HG02610 (cell line): ENCODE results near the gene A3GALT2.

Experiments
- ATAC-seq: cut with Tn5 transposase; IDR thresholded peaks from one replicate; pipeline ENCODE4 v1.9.1; 2021; ENCODE audit warnings: mild to moderate bottlenecking, moderate library complexity; ENCODE audit not compliant: unreplicated experiment

A3GALT2 gene

DNA sequence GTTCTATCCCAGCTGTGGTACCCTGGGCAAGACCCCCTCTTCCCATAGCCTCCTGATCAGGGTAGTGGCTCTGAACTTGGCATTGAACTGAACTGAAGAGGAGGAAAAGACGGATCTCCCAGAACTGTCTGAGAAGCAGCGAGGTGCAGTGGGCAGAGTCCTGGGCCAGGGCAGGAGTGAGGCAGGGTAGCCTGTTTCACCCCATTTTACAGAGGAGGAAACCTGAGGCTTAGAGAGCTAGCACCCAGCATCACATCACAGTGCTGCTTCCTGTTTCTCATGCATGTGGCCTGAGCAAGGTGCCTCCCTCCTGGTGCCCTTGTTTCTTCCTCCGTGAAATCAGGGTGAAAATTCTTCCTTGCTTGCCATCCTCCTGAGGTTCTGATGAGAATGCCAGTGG lies 47.5 kb downstream of the A3GALT2 start:
- no peak for ATAC-seq

GRCh38 chr1:33272930-33273329 lies 48.0 kb downstream of the A3GALT2 start:
- no peak for ATAC-seq

DNA sequence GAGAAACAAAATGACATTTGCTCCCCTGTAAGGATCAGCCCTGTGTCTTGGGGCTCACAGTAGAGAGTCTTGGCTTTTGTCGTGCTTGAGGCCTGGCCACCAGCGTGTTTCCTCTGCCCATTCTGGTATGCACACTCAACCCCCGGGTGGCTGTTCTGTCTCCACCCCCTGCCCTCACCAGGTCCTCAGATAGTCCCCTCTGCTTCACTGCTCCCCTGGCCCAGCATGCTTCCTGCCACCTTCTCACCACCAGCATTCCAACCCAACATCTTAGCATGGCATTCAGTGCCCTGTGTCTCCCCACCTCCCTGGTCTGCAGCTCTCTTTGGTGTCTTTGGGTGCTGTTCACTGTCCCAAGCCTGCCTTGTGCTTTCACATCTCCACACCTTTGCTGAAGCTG lies 48.4 kb downstream of the A3GALT2 start:
- no peak for ATAC-seq

GRCh38 chr1:33271666-33272505 lies 49.0 kb downstream of the A3GALT2 start:
- no peak for ATAC-seq

DNA sequence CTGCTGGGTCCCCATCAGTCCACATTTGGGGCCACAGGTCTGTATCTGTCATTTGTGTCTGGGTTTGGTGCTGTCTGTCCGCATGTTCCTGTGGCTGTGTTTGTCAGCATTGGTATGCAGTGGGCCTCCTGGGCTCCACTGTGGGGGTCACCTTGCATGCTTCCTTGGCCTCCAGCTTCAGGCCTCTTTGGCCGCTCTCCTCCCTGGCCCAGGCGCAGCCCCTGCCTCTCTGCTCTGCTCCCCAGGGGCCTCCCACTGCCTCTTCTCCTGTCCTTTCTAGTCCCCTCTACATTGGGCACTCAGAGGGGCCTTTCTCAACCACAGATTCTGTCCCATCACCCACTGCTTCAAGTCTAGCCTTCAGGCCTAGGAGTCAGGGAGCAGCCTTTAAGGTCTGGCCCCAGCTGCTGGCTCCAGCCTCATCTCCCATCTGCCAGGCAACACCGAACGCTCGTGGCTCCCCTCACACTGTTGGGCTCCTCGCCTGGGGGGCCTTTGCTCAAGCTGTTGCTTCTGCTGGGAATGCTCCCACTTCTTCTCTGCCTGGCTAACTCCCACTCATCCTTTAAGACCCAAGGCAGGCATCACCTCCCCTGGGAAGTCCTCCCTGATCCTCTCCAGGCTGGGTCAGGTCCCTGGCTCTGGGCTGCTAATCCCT lies 50.0 kb downstream of the A3GALT2 start:
- no peak for ATAC-seq

- ATAC-seq: no peak
Measured at GRCh38 chr1:33270379-33270778, 50.5 kb downstream of the A3GALT2 start.

- ATAC-seq: no peak
Measured at GRCh38 chr1:33269621-33270020, 51.3 kb downstream of the A3GALT2 start.

- ATAC-seq: no peak
Measured at GRCh38 chr1:33268927-33269610, 51.8 kb downstream of the A3GALT2 start.

- no peak for ATAC-seq
Measured at GRCh38 chr1:33268457-33268856, 52.4 kb downstream of the A3GALT2 start.

- ATAC-seq: no peak
Measured at GRCh38 chr1:33267468-33268205, 53.3 kb downstream of the A3GALT2 start.

DNA sequence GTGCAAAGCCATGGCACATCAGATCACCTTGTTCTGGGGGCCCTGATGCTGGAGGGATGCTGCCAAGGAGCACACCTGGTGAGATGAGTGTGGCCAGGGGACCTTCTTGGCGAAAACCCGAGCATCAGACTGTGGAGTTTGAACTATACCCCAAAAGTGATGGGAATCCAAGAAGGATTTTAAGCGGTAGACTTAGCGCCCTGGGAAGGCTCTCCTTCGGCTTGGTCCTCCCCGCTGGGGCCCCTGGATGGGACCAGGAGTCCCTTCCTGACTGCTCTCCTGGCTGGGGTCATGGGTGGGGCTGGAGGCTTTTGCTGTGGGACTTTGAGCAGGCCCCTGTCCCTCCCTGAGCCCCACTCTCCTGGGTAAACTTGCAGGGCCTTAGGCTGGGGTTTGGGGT lies 54.1 kb downstream of the A3GALT2 start:
- no peak for ATAC-seq

DNA sequence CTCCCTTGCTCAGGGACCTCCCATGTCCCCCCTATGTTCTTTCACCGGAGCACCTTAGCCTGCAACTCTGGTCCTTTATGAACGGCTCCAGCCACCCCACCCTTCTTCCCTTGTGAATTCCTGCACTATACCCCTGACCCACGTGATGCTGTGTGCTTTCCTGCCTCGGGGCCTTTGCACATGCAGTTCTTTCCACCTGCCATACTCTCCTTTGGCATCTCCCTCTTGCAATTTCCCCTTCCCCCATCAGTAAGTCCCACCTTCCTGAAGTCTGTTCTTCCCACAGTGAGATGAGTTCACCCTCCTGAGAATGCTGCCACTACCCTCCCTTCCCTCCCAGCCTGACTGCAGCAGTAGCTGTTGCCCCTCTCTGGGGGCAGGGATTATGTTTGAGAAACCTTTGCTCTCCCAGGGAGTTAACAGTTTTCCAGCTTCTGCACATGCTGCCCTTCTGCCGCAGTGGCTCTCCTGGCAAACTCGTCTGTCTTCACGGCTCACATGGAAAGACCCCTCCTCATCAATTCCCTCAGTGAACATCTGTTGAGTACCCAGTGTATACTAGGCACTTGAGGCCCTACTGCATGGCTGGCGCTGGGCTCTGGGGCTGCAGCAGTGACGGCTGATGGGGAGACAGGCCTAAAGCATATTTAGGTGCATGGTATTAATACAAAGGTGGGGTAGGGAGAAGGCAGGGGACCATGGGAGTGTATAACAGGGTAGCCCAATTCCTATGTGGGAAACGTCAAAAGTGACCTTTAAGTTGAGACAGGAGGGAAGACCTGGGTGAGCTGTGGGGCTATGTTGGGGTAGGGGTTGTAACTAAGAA lies 54.9 kb downstream of the A3GALT2 start:
- ATAC-seq: no peak

GRCh38 chr1:33263890-33264504 lies 56.9 kb downstream of the A3GALT2 start:
- no peak for ATAC-seq

GRCh38 chr1:33261344-33261743 lies 59.6 kb downstream of the A3GALT2 start:
- no peak for ATAC-seq

- ATAC-seq: no peak
Measured at GRCh38 chr1:33260439-33260838, 60.5 kb downstream of the A3GALT2 start.

DNA sequence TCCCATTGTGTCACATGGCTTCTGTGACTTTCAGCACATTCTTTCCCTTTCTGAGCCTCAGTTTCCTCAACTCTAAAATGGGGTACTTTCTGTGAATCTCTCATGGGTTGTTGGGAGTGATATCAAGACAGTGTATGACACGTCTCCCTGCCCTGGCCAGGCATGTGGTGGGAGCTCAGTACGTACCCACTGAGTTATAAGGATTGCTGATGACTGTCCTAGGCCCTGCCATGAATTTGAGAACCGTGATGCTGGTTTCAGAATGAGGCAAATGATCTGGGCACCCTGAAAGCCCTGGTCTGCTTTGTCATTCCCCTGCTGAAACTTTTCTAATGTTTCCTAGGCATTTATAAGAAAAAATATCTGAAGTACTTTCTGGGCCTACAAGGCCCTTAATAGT lies 61.0 kb downstream of the A3GALT2 start:
- ATAC-seq: no peak

- ATAC-seq: no peak
Measured at GRCh38 chr1:33258788-33259274, 62.1 kb downstream of the A3GALT2 start.

DNA sequence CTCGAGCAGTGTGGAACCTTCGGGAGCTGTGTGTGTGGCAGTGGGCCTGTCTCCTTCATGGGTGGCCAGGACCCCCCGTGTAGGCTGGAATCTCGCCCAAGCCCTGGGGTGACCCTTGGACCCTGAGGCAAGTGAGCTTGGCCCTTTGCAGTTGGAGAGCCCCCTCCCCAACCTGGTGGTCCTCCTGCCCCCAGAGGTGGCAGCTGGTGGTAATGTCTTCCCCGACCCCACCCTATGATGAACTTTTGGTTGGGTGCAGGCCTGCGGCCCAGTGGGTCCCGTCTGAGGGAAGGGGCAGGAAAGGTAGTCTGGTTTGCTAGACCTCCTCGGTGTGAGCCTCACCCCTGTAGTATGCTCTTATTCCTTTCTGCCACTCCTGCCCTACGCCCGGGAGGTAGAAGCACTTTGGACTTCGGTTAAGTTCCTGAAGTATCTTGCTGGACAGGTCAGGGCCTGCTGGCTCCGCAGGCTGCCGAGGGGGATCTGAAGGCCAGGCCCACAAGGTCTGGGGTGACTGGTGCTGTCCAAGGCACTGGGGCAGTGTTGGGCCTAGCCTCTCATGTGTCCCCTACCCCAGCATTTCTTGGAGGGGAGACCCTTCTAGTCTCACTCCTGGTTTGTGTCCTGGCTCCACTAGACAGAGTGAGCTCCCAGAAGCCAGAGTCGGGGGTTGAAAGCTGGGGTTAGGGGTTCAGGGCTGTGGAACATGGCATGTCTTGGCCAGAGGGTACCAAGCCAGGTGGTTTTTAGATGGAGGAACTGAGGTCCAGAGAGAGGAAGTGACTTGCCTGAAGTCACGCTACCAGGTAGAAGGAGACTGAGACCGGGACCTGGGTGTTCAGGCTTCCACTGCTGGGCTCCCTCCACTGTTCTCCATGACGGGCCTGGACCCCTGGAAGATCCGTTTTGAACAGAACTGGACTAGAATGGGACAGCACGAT lies 62.9 kb downstream of the A3GALT2 start:
- ATAC-seq: no peak
